ENCODE measurements around the gene CCNF.

CCNF gene

GRCh38 chr16:2499454-2499853 is 70.2 kb downstream of the CCNF start:
- no peak for TF ChIP-seq EZH2 (IDR thresholded peaks at IDR 0.05; ENCODE audit: borderline replicate concordance, low read length)
- TF ChIP-seq CTCF (IDR thresholded peaks at IDR 0.05; ENCODE audit: low read length) = no peak
- no peaks in the 10 kb centered on the region for H3K79me2 ChIP-seq (ENCODE audit: insufficient read depth, low read length)
- H3K9me2 ChIP-seq (ENCODE audit: low read depth, low read length) = no peaks in the 10 kb centered on the region
- no peaks in the 10 kb centered on the region for H3K36me3 ChIP-seq (ENCODE audit: insufficient read depth, low read length)
- H3K27ac ChIP-seq (ENCODE audit: low read depth, low read length, poor library complexity, severe bottlenecking) = no peak overlapping the region
- no peak overlapping the region for H2AFZ ChIP-seq (ENCODE audit: low read length)
- H3K9me3 ChIP-seq (ENCODE audit: low read length) = no peaks in the 10 kb centered on the region
- no peaks in the 10 kb centered on the region for H4K20me1 ChIP-seq (ENCODE audit: insufficient read depth, low read length)
- H3K9ac ChIP-seq (ENCODE audit: low read length) = no peak overlapping the region
- no peak overlapping the region for H3K4me2 ChIP-seq (ENCODE audit: low read length)
- H3K4me1 ChIP-seq (ENCODE audit: insufficient read depth, low read length, severe bottlenecking) = peaks cover 14% of the 10 kb centered on the region
- no peaks in the 10 kb centered on the region for H3F3A ChIP-seq (ENCODE audit: insufficient read depth, low read length)
- no peak overlapping the region for H3K4me3 ChIP-seq (ENCODE audit: low read depth, low read length, poor library complexity, severe bottlenecking)
- H3K27me3 ChIP-seq (ENCODE audit: insufficient read depth, low read length) = no peaks in the 10 kb centered on the region

GRCh38 chr16:2499890-2500429 is 70.7 kb downstream of the CCNF start:
- no peaks in the 10 kb centered on the region for H3K79me2 ChIP-seq (ENCODE audit: insufficient read depth, low read length)

GRCh38 chr16:2500430-2500917 is 71.2 kb downstream of the CCNF start:
- Histone ChIP-seq H3K9ac (ENCODE audit: low read length) (no peak overlapping the region), H3K4me3 (ENCODE audit: low read depth, low read length, poor library complexity, severe bottlenecking) (no peak overlapping the region), H3K4me2 (ENCODE audit: low read length) (no peak overlapping the region), H3K27ac (ENCODE audit: low read depth, low read length, poor library complexity, severe bottlenecking) (no peak overlapping the region), H3K4me1 (ENCODE audit: insufficient read depth, low read length, severe bottlenecking) (peaks cover 14% of the 10 kb centered on the region), H3K36me3 (ENCODE audit: insufficient read depth, low read length) (no peaks in the 10 kb centered on the region), H3F3A (ENCODE audit: insufficient read depth, low read length) (no peaks in the 10 kb centered on the region), H3K9me2 (ENCODE audit: low read depth, low read length) (no peaks in the 10 kb centered on the region), H4K20me1 (ENCODE audit: insufficient read depth, low read length) (no peaks in the 10 kb centered on the region), H3K9me3 (ENCODE audit: low read length) (no peaks in the 10 kb centered on the region), H3K79me2 (ENCODE audit: insufficient read depth, low read length) (no peaks in the 10 kb centered on the region), H3K27me3 (ENCODE audit: insufficient read depth, low read length) (no peaks in the 10 kb centered on the region), H2AFZ (ENCODE audit: low read length) (no peak overlapping the region)
- TF ChIP-seq CTCF (IDR thresholded peaks at IDR 0.05; ENCODE audit: low read length) (no peak), EZH2 (IDR thresholded peaks at IDR 0.05; ENCODE audit: borderline replicate concordance, low read length) (no peak)

More at GRCh38 chr16:2499890-2500429, 70.7 kb downstream of the CCNF start:
- no peak overlapping the region for H2AFZ ChIP-seq (ENCODE audit: low read length)
- no peak overlapping the region for H3K4me3 ChIP-seq (ENCODE audit: low read depth, low read length, poor library complexity, severe bottlenecking)
- H3K9ac ChIP-seq (ENCODE audit: low read length) = no peak overlapping the region
- TF ChIP-seq EZH2 (IDR thresholded peaks at IDR 0.05; ENCODE audit: borderline replicate concordance, low read length) = no peak
- TF ChIP-seq CTCF (IDR thresholded peaks at IDR 0.05; ENCODE audit: low read length) = no peak
- no peak overlapping the region for H3K4me2 ChIP-seq (ENCODE audit: low read length)
- no peaks in the 10 kb centered on the region for H3K36me3 ChIP-seq (ENCODE audit: insufficient read depth, low read length)
- H3K4me1 ChIP-seq (ENCODE audit: insufficient read depth, low read length, severe bottlenecking) = peaks cover 14% of the 10 kb centered on the region
- no peaks in the 10 kb centered on the region for H3F3A ChIP-seq (ENCODE audit: insufficient read depth, low read length)
- no peaks in the 10 kb centered on the region for H3K27me3 ChIP-seq (ENCODE audit: insufficient read depth, low read length)
- no peak overlapping the region for H3K27ac ChIP-seq (ENCODE audit: low read depth, low read length, poor library complexity, severe bottlenecking)
- no peaks in the 10 kb centered on the region for H4K20me1 ChIP-seq (ENCODE audit: insufficient read depth, low read length)
- H3K9me2 ChIP-seq (ENCODE audit: low read depth, low read length) = no peaks in the 10 kb centered on the region
- no peaks in the 10 kb centered on the region for H3K9me3 ChIP-seq (ENCODE audit: low read length)
